ENCODE measurements around the gene CPED1. TPM values are rescaled to one million over a fixed set of nuclear protein-coding genes. Genes with fewer than 3 reads are reported as not detected.

Gene CPED1
- total and polyA plus RNA-seq, 10 of the 15 experiments (the other 5 are each of a cell fraction or from before 2014, with no cell fraction given): 0.01 to 0.77 (median 0.10) TPM; not detected in 1

- H3K9ac ChIP-seq (ENCODE audit: control insufficient read depth, insufficient read depth, low read length): no peak overlapping the region
- H3K27ac ChIP-seq (ENCODE audit: control insufficient read depth, insufficient read depth): no peak overlapping the region
- CTCF ChIA-PET: interaction anchor here (1.3 to 5.1 kb wide), 4 partner anchors 11 to 995 kb away, joined by 4 to 30 read pairs (median 4); partner anchors contain the start of gene CPED1
- no peak overlapping the region for H3K4me2 ChIP-seq (ENCODE audit: control insufficient read depth, insufficient read depth)
- intact Hi-C loops (cut with micrococcal nuclease; ENCODE audit: unreplicated experiment) (no loop called here), in situ Hi-C loops (cut with MboI) (loop anchor here (5.0 kb wide), 1 partner anchor 73 kb away; no protein-coding TSS in a partner anchor)
- no peak overlapping the region for H3K4me3 ChIP-seq
- POLR2A ChIA-PET: no interaction called here
- H3K79me2 ChIP-seq (ENCODE audit: control insufficient read depth, insufficient read depth, low read length): no peaks in the 10 kb centered on the region
- ATAC-seq (no peak), DNase-seq (ENCODE audit: low read depth, low spot score) (no peak), FAIRE-seq (no peak)
- no peaks in the 10 kb centered on the region for H3K4me1 ChIP-seq (ENCODE audit: control insufficient read depth, insufficient read depth, low read length)
- no peaks in the 10 kb centered on the region for H3K36me3 ChIP-seq (ENCODE audit: control insufficient read depth in 2 of 2, insufficient read depth in 2 of 2, low read length in 1 of 2)
- RAD21 ChIA-PET (ENCODE audit: unreplicated experiment): interaction anchor here (0.9 kb wide), 1 partner anchor 10 kb away, joined by 3 read pairs; no protein-coding TSS in a partner anchor
- WGBS (ENCODE audit: insufficient coverage, insufficient replicate concordance, low lambda C conversion rate, missing lambda C conversion rate): 15% methylated on average over 2 of the region's 2 CpGs
- H4K20me1 ChIP-seq (ENCODE audit: control insufficient read depth, insufficient read depth): no peaks in the 10 kb centered on the region
- H3K9me3 ChIP-seq (replicated peaks; ENCODE audit: control insufficient read depth, insufficient read depth, low read length): no peaks in the 10 kb centered on the region
- no TSS peak for BruUV-seq (replicated peaks)
- SMC1A ChIA-PET (ENCODE audit: uncharacterized antibody, unreplicated experiment): no interaction called here
- TF ChIP-seq YBX1 (IDR thresholded peaks at IDR 0.05) (no peak), RUNX3 (IDR thresholded peaks at IDR 0.05; ENCODE audit: low read length) (no peak), SMARCA5 (IDR thresholded peaks at IDR 0.05) (no peak), ATF3 (IDR thresholded peaks at IDR 0.05; ENCODE audit: borderline replicate concordance, extremely low read depth, low read depth, low read length) (no peak), ESRRA (IDR thresholded peaks at IDR 0.05; ENCODE audit: low read length) (no peak), FOS (IDR thresholded peaks at IDR 0.05; ENCODE audit: borderline replicate concordance, extremely low read depth, insufficient read length) (no peak), POLR2AphosphoS2 (IDR thresholded peaks at IDR 0.05; ENCODE audit: low read depth, low read length) (no peak), BACH1 (IDR thresholded peaks at IDR 0.05; ENCODE audit: borderline replicate concordance) (no peak), CHD2 (IDR thresholded peaks at IDR 0.05; ENCODE audit: borderline replicate concordance, low read depth, low read length) (no peak), EP300 (IDR thresholded peaks at IDR 0.05; ENCODE audit: borderline replicate concordance in 1 of 2, control insufficient read depth in 1 of 2, low read depth in 2 of 2, low read length in 2 of 2) (no peak), ZSCAN29 (IDR thresholded peaks at IDR 0.05) (no peak), IKZF1 (conservative IDR thresholded peaks at IDR 0.05) (no peak), MTA2 (IDR thresholded peaks at IDR 0.05; ENCODE audit: low read depth) (no peak)
- H3K27me3 ChIP-seq (replicated peaks in 1 of 2; ENCODE audit: control insufficient read depth in 2 of 2, insufficient read depth in 2 of 2, low read length in 1 of 2): peaks cover 0 to 6% of the 10 kb centered on the region in 2 experiments; a peak in 1 of 4 replicates
- H2AFZ ChIP-seq (ENCODE audit: control insufficient read depth, low read depth, low read length): no peak overlapping the region
Measured at GRCh38 chr7:120998996-120999565, 10.6 kb downstream of the CPED1 start.
